Endothelial cell of umbilical vein (primary cell): ENCODE results near the gene COQ3.

Source experiments
- CTCF ChIP-seq, 2 donors: IDR thresholded peaks; 1 replicate in 1 of 2; 2 replicates in 1 of 2; pipeline ENCODE4 v1.5.1; 2011; ENCODE audit warnings: low read length in 2 of 2, mild to moderate bottlenecking in 2 of 2, moderate library complexity in 2 of 2, control low read depth in 1 of 2, inconsistent platforms in 1 of 2, low read depth in 1 of 2; ENCODE audit not compliant: insufficient read depth in 1 of 2; ENCODE audit errors: extremely low read depth in 1 of 2
- FOS ChIP-seq: IDR thresholded peaks from 2 replicates; pipeline ENCODE4 v1.6.1; 2011; ENCODE audit warnings: mild to moderate bottlenecking, low read length, moderate library complexity, borderline replicate concordance; ENCODE audit not compliant: insufficient read depth
- POLR2AphosphoS5 ChIP-seq: IDR thresholded peaks from 2 replicates; pipeline ENCODE4 v1.6.1; 2012; ENCODE audit warnings: low read depth, mild to moderate bottlenecking, control low read depth, low read length, moderate library complexity; ENCODE audit not compliant: insufficient read depth

GRCh38 chr6:99409672-99410071 is 15.7 kb upstream of the COQ3 start:
- TF ChIP-seq CTCF (IDR thresholded peaks at IDR 0.05; ENCODE audit: extremely low read depth in 1 of 2, insufficient read depth in 1 of 2, low read depth in 1 of 2, low read length in 2 of 2) (no peak), POLR2AphosphoS5 (no peak), FOS (no peak)
